ENCODE data around the gene CCNY.

DNA sequence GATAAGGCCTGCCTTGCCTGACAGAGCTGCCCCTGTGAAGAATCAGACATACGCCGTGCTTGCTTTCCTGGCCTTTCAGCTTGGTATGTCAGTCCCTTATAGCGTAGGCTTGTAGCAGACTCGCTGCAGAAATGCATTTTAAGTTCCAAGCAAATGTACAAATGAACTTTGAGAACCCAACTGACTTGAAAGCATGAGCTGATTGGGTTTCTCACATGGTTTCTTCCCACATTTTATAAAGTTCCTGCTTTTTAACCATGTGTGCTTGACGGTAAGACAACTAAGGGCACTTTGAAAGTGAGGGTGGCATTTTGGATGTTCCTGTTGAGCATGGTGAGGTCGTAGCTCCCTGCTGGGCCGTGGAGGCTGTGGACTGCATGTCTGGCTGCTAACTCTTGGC is 62.6 kb downstream of the CCNY start:
- TF ChIP-seq, protein P1, sequence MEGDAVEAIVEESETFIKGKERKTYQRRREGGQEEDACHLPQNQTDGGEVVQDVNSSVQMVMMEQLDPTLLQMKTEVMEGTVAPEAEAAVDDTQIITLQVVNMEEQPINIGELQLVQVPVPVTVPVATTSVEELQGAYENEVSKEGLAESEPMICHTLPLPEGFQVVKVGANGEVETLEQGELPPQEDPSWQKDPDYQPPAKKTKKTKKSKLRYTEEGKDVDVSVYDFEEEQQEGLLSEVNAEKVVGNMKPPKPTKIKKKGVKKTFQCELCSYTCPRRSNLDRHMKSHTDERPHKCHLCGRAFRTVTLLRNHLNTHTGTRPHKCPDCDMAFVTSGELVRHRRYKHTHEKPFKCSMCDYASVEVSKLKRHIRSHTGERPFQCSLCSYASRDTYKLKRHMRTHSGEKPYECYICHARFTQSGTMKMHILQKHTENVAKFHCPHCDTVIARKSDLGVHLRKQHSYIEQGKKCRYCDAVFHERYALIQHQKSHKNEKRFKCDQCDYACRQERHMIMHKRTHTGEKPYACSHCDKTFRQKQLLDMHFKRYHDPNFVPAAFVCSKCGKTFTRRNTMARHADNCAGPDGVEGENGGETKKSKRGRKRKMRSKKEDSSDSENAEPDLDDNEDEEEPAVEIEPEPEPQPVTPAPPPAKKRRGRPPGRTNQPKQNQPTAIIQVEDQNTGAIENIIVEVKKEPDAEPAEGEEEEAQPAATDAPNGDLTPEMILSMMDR (IDR thresholded peaks at IDR 0.05 in 4 of 5, conservative IDR thresholded peaks at IDR 0.05 in 1 of 5): no peak
- TF ChIP-seq POLR2A (IDR thresholded peaks at IDR 0.05): no peak
